Heart left ventricle (tissue), 13 donors: ENCODE data around the gene CFAP46.

ENCODE experiments used
- POLR2A ChIP-seq, 2 donors: fragments of 450-650 bp; IDR thresholded peaks; one replicate each; pipeline ENCODE4 v1.6.1; 2017; ENCODE audit warnings: antibody characterized with exemption in 2 of 2, mild to moderate bottlenecking in 2 of 2, moderate library complexity in 2 of 2
- TF ChIP-seq, protein P1 (sequence below), 12 donors: fragments of 200-600 bp; sonication (generic) in 4 of 12; IDR thresholded peaks; one replicate each; pipeline versions ENCODE4 v1.5.0 to v1.8.0; 2018 to 2022; ENCODE audit warnings: antibody characterized with exemption in 12 of 12, mild to moderate bottlenecking in 5 of 12
- donor health status: ischemic (EF 13 %, LVEDD 7.1; RV severe dilation, severe dysfunction).
- donor health status: DM: no; HTN: yes; CAD: no.
- donor health status: DM: no; HTN: no; CAD: no.
- donor health status: ischemic (EF 25% LVEDD 6.9; RV normal size, moderate dysfunction).
- donor health status: ischemic (EF 25% LVEDD 5.7; RV mildly dilated, moderate dysfunction).
- donor health status: ischemic (EF 35%, LVEDD 5.7; RV mildly dilated, moderate dysfunction).
- donor health status: nonischemic (EF 11% LVEDD 7.7; RV severe dilation, severe dysfunction).
- donor health status: DM: yes; HTN: yes; CAD: no.
- donor health status: PGD.
- donor health status: ischemic (EF 29% LVEDD 5.4; RV normal size, mild dysfunction).
- donor health status: nonischemic (EF 23%, LVEDD 6.1; RV moderate dilation, normal function).

- TF ChIP-seq, protein P1, sequence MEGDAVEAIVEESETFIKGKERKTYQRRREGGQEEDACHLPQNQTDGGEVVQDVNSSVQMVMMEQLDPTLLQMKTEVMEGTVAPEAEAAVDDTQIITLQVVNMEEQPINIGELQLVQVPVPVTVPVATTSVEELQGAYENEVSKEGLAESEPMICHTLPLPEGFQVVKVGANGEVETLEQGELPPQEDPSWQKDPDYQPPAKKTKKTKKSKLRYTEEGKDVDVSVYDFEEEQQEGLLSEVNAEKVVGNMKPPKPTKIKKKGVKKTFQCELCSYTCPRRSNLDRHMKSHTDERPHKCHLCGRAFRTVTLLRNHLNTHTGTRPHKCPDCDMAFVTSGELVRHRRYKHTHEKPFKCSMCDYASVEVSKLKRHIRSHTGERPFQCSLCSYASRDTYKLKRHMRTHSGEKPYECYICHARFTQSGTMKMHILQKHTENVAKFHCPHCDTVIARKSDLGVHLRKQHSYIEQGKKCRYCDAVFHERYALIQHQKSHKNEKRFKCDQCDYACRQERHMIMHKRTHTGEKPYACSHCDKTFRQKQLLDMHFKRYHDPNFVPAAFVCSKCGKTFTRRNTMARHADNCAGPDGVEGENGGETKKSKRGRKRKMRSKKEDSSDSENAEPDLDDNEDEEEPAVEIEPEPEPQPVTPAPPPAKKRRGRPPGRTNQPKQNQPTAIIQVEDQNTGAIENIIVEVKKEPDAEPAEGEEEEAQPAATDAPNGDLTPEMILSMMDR (IDR thresholded peaks at IDR 0.05) = no peak
- no peak for TF ChIP-seq POLR2A (IDR thresholded peaks at IDR 0.05)
Observed at GRCh38 chr10:132941640-132942051, 724 bp downstream of the CFAP46 start.
